OCI-M1 (cell line): Measurements from ENCODE around the gene KCNJ12.

Source experiments
- DNase-seq: peaks from one replicate; lab custom pipeline; 2025; lab: John Stamatoyannopoulos, UW

KCNJ12 gene

DNA sequence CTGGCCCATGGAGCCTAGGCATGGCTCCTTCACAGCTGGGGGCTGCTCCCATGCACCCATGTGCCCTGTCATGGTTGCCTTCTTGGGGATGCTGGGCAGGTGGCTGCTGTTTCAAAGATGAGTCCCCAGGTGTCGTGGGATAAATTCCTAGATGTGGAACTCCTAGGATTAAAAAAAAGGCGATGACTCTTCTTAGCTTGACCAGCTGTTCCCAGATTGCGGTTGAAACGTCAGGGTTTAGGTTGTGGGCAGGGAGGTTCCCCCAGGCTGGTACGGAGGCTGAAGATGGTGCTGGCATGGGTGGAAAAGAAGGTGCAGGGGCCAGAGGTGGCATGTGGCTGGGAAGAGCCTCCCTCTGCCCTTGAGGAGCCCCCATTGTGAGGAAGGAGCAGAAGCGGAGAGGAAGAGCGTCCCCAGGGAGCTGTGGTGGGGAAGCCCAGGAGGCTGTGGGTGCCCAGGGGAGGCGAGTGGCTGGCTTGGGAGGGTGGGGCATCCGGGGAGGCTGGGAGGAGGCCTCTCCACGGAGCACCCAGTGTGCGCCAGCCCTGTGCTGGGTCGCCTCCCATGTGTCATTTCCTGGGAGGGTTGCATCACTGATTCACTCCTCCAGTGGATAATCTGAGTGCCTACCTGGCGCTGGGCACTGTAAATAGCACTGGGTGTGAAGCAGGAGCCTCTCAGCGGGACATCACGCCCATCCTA is 7.5 kb upstream of the KCNJ12 start:
- no peak for DNase-seq

GRCh38 chr17:21369395-21369794 is 6.8 kb upstream of the KCNJ12 start:
- no peak for DNase-seq

DNA sequence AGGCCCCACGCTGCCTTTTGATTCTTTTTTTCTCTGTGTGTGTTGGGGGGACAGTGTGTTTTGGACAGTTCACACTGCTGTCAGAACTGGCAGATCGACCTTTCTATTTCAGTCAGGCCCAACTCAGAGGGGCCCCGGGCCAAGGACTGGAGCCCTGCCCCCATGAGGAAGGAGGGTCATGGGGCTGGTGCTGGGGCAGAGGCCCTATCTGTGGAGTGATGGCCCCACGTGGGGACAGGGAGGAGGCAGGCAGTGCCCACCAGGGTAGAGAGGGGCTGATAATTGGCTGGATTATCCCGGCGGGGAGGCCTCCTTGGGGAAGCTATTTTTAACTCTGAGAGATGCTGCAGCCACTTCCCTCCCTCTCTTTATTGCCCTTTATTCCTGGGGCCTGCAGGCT is 5.7 kb upstream of the KCNJ12 start:
- peak; percentile 58 for DNase-seq

DNA sequence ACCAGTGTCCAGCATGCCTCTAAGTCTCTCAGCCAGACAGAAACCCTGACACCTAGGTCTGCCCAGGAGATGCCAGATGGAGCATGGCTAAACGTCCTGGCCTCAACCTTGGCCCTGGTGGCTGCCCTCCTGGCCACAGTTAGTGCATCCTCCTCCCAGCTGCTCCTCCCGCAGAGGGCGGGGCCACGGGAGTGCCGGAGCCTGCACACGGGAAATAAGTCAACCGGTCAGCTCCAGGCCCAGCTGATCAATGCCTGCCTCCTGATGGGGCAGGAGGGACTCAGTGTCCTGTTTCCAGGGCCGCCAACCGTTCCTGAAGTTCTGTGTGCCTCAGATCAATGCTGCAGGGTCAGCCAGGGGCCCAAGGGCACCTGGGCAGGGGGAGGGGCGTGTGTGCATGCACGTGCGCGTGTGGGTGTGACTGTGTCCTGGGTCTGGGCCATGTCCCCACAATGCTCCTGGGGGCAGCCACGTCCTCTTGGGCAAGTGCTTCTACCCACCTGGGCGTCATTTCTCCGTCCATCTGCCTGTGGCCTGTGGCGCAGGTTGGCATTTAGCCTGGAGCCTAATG is 4.6 kb upstream of the KCNJ12 start:
- DNase-seq = no peak

- DNase-seq = no peak
Observed at GRCh38 chr17:21372256-21372954, 3.8 kb upstream of the KCNJ12 start.

- DNase-seq = no peak
Observed at GRCh38 chr17:21373036-21373435, 3.1 kb upstream of the KCNJ12 start.

- no peak for DNase-seq
Observed at GRCh38 chr17:21373696-21374440, 2.3 kb upstream of the KCNJ12 start.

GRCh38 chr17:21374441-21375161 is 1.6 kb upstream of the KCNJ12 start:
- DNase-seq = no peak

- no peak for DNase-seq
Observed at GRCh38 chr17:21375162-21375560, 996 bp upstream of the KCNJ12 start.

- DNase-seq = no peak
Observed at GRCh38 chr17:21375757-21376080, 438 bp upstream of the KCNJ12 start.

GRCh38 chr17:21376759-21377690 is 868 bp downstream of the KCNJ12 start:
- no peak for DNase-seq

GRCh38 chr17:21377705-21378396 is 1.7 kb downstream of the KCNJ12 start:
- no peak for DNase-seq

GRCh38 chr17:21378553-21378952 is 2.4 kb downstream of the KCNJ12 start:
- no peak for DNase-seq

DNA sequence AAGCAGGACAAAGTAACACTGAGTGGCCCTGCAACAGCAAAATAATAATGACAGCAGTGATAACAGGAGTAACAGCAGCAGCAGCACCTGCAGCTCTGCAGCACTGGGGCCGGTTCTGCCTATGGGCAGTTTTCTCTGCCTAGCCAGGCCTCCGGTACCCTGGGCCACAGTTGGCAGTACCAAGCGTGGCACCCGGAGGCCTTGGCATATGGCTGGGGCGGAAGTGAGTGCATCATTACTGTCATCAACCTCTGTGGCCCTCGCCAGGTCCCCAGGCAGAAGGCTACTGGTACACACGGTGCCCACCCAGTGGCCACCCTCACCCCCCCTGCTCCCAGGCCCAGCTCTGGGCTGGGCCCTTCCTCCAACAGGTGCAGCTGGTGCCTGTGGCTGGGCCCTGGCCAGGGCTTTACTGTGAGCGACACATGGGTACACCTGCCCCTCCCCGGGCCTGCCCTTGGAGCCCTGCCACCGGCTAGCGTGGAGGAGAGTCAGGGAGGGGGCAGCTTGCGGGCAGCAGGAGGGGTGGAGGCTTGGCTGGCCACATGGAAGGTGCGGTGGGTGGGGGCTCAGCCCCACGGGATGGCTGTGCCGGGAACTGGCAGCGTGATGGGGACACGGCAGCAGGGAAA is 3.0 kb downstream of the KCNJ12 start:
- DNase-seq = no peak

- DNase-seq = no peak
Observed at GRCh38 chr17:21380659-21381058, 4.5 kb downstream of the KCNJ12 start.

GRCh38 chr17:21381076-21381706 is 5.0 kb downstream of the KCNJ12 start:
- DNase-seq = no peak

- no peak for DNase-seq
Observed at GRCh38 chr17:21382560-21383495, 6.7 kb downstream of the KCNJ12 start.

DNA sequence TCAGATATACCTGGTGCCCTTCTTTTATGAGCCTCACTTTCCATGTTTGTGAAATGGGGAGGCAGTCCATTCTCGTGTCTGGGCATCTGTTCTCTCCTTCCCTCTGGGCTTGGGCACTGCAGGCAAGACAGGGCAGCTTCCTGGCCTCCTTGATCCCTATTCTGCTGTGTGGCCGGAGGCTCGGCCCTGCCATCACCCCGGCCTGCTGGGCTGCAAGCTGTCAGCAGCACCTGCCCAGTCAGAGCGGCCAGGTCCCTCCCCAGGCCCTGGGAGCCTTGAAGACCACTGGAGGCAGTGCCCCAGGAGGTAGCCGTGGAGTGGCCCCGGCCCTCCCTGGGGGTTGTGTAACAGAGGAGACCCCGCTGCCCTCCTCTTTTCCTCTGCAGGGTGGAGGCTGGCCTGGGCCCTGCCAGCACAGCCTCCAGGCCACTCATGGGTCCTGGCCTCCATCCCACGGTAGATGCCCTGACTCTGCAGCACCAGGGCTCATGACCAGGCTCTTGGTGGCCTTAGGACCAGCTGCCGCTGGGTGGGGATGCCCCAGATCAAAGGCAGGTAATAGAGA is 9.2 kb downstream of the KCNJ12 start:
- DNase-seq = no peak
